K562 (cell line): ENCODE data around the gene LAMA5. TPM values are rescaled to one million over a fixed set of nuclear protein-coding genes. Genes with fewer than 3 reads are reported as not detected.

Source experiments
- CBX1 ChIP-seq: sonication (generic); IDR thresholded peaks from 2 replicates; pipeline ENCODE4 v1.6.1; 2016; ENCODE audit warnings: antibody characterized with exemption, low read depth, mild to moderate bottlenecking
- CHD4 ChIP-seq: fragments of 200-600 bp; sonication (generic); IDR thresholded peaks from 3 replicates; pipeline ENCODE4 v1.6.1; 2012; ENCODE audit warnings: low read depth, mild to moderate bottlenecking, mixed read lengths, low read length, inconsistent platforms; ENCODE audit not compliant: insufficient read depth, insufficient replicate concordance, poor library complexity, severe bottlenecking
- FOXJ2 ChIP-seq: fragments of 200-800 bp; sonication (Bioruptor generic); IDR thresholded peaks from 2 replicates; pipeline ENCODE4 v1.6.1; 2016; ENCODE audit warnings: missing genetic modification characterization, missing compliant biosample characterization
- GATAD2B ChIP-seq: fragments of 450-650 bp; IDR thresholded peaks from 2 replicates; pipeline ENCODE4 v1.6.1; 2017; ENCODE audit warnings: mild to moderate bottlenecking, borderline replicate concordance
- MCM7 ChIP-seq, 2 experiments: fragments of 450-650 bp; IDR thresholded peaks; 2 replicates each; pipeline ENCODE4 v1.6.1; 2016 to 2018
- POU5F1 ChIP-seq: fragments of 150-350 bp; IDR thresholded peaks from 2 replicates; pipeline ENCODE4 v1.6.1; 2014; ENCODE audit warnings: borderline replicate concordance, low read length, low read depth, mild to moderate bottlenecking; ENCODE audit not compliant: partially characterized antibody
- RCOR1 ChIP-seq, 2 experiments: IDR thresholded peaks; 2 replicates each; pipeline ENCODE4 v1.6.1; 2012; ENCODE audit warnings: low read depth in 2 of 2, low read length in 2 of 2, borderline replicate concordance in 1 of 2, improper control_type of control experiment in 1 of 2
- SIN3B ChIP-seq: fragments of 450-650 bp; IDR thresholded peaks from 2 replicates; pipeline ENCODE4 v1.6.1; 2017; ENCODE audit warnings: low read depth, mild to moderate bottlenecking, moderate library complexity
- SIX5 ChIP-seq, 2 experiments: IDR thresholded peaks; 2 replicates each; pipeline ENCODE4 v1.6.1; 2011; ENCODE audit warnings: low read length in 2 of 2, borderline replicate concordance in 1 of 2, low read depth in 1 of 2, mild to moderate bottlenecking in 1 of 2, moderate library complexity in 1 of 2; ENCODE audit not compliant: insufficient read depth in 1 of 2
- SLC30A9 ChIP-seq: fragments of 250-450 bp; sonication (Bioruptor Pico); IDR thresholded peaks from 2 replicates; pipeline ENCODE4 v1.8.0; 2022; ENCODE audit warnings: mild to moderate bottlenecking, moderate library complexity
- polyA plus RNA-seq, 8 experiments: library from polyadenylated mRNA; depleted of rRNA in 4 of 8; stranded (reverse) in 5 of 8; unstranded in 3 of 8; fragments of >200 nt; fragmentation: Nextera tagmentation in 2 of 8; fragmentation: Illumina TruSeq in 1 of 8; extraction: Ambion mirVana in 2 of 8; extraction: Trizol in 1 of 8; gene quantifications; 2 replicates each; pipeline versions ENCODE4 v1.2.1 to v1.2.3, GENCODE V29; 2011 to 2014; ENCODE audit warnings: inconsistent platforms in 1 of 8, missing spikeins in 1 of 8
- total RNA-seq, 7 experiments: library from RNA; depleted of rRNA in 6 of 7; stranded (reverse); fragments of >200 nt in 6 of 7; fragmentation: Illumina TruSeq in 2 of 7; extraction: Trizol in 2 of 7; gene quantifications; 2 replicates each; pipeline versions ENCODE4 v1.2.1 to v1.2.3, GENCODE V29; 2011 to 2021; ENCODE audit warnings: low replicate concordance in 1 of 7
- TF ChIP-seq, protein P1 (sequence below): fragments of 450-650 bp; IDR thresholded peaks from 2 replicates; pipeline ENCODE4 v1.6.1; 2016; ENCODE audit warnings: missing biosample characterization, missing genetic modification characterization
- TF ChIP-seq, protein P2 (sequence below): fragments of 450-650 bp; IDR thresholded peaks from 2 replicates; pipeline ENCODE4 v1.6.1; 2016; ENCODE audit warnings: mild to moderate bottlenecking
- TF ChIP-seq, protein P3 (sequence below): fragments of 250-450 bp; sonication (Bioruptor Pico); IDR thresholded peaks from 2 replicates; pipeline ENCODE4 v1.4.0; 2020; ENCODE audit warnings: mild to moderate bottlenecking, moderate library complexity, borderline replicate concordance
- TF ChIP-seq, protein P4 (sequence below): fragments of 450-650 bp; conservative IDR thresholded peaks from 2 replicates; pipeline ENCODE4 v1.6.1; 2016; ENCODE audit warnings: missing genetic modification characterization, low read depth, mild to moderate bottlenecking, control low read depth, missing compliant biosample characterization
- TF ChIP-seq, protein P5 (sequence below): IDR thresholded peaks from 2 replicates; pipeline ENCODE4 v1.6.1; 2011; ENCODE audit warnings: borderline replicate concordance, low read depth, mild to moderate bottlenecking, moderate library complexity, low read length; ENCODE audit not compliant: insufficient read depth, poor library complexity, severe bottlenecking

LAMA5 gene
- total and polyA plus RNA-seq, 9 of the 15 experiments (the other 6 are each of a cell fraction or from before 2014, with no cell fraction given) = 0.31 to 101 (median 7.8) TPM

DNA sequence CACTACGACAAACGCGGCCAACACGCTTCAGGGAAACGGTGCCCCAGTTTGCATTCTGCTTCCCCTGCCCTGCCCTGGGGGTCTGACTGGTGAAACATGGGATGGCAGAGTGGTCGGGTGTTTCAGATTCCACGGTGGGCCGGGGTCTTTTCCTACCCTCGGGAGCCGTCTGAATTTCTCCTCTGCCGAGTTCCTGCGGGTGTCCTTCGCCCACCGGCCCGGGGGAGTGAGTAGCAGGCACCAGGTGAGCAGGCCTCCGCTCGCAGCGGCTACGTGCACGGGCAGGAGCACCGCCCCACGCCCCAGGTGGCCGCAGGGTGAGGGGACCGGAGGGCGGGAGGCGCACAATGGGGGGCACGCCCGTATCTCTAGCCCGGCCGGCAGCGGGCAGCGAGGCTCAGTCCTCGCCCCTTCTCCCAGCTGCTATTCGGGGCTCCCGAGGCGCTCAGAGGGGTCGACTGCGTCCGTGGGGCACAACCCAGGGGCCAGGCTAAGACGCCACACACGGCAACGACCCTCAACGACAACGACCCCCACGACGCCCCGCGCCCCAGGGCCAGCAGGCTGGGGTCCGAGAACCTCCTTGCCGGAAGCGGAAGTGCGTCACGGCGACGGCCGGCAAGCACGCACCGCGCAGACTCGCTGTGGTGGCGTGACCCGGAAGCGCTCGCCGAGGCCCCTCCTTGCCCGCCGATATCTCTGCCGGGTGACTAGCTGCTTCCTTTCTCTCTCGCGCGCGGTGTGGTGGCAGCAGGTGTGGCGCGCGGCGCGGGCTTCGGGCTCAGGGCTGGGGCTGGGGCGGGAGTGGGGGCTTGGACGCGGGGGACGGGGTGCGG lies 19.5 kb upstream of the LAMA5 start, which contains the start of gene RPS21 (continued):
- TF ChIP-seq, protein P1, sequence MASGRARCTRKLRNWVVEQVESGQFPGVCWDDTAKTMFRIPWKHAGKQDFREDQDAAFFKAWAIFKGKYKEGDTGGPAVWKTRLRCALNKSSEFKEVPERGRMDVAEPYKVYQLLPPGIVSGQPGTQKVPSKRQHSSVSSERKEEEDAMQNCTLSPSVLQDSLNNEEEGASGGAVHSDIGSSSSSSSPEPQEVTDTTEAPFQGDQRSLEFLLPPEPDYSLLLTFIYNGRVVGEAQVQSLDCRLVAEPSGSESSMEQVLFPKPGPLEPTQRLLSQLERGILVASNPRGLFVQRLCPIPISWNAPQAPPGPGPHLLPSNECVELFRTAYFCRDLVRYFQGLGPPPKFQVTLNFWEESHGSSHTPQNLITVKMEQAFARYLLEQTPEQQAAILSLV (tag) = no peak
- TF ChIP-seq CBX1 (peak; percentile 82; the same call in 1 of the 2 replicates), RCOR1 (IDR thresholded peaks at IDR 0.05; ENCODE audit: borderline replicate concordance in 1 of 2, low read depth in 2 of 2, low read length in 2 of 2) (no peak), SLC30A9 (CRISPR knock-in tag) (no peak), CHD4 (no peak), MCM7 (IDR thresholded peaks at IDR 0.05) (no peak), GATAD2B (no peak; the same call in 1 of the 2 replicates), SIN3B (peak; percentile 82; the same call in 1 of the 2 replicates), FOXJ2 (tag) (no peak), POU5F1 (no peak), SIX5 (IDR thresholded peaks at IDR 0.05; ENCODE audit: borderline replicate concordance in 1 of 2, insufficient read depth in 1 of 2, low read depth in 1 of 2, low read length in 2 of 2) (peak in 1 of 2 experiments; percentile 32; a peak in 1 of 4 replicates)
- TF ChIP-seq, protein P2, sequence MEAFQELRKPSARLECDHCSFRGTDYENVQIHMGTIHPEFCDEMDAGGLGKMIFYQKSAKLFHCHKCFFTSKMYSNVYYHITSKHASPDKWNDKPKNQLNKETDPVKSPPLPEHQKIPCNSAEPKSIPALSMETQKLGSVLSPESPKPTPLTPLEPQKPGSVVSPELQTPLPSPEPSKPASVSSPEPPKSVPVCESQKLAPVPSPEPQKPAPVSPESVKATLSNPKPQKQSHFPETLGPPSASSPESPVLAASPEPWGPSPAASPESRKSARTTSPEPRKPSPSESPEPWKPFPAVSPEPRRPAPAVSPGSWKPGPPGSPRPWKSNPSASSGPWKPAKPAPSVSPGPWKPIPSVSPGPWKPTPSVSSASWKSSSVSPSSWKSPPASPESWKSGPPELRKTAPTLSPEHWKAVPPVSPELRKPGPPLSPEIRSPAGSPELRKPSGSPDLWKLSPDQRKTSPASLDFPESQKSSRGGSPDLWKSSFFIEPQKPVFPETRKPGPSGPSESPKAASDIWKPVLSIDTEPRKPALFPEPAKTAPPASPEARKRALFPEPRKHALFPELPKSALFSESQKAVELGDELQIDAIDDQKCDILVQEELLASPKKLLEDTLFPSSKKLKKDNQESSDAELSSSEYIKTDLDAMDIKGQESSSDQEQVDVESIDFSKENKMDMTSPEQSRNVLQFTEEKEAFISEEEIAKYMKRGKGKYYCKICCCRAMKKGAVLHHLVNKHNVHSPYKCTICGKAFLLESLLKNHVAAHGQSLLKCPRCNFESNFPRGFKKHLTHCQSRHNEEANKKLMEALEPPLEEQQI = no peak
- TF ChIP-seq, protein P3, sequence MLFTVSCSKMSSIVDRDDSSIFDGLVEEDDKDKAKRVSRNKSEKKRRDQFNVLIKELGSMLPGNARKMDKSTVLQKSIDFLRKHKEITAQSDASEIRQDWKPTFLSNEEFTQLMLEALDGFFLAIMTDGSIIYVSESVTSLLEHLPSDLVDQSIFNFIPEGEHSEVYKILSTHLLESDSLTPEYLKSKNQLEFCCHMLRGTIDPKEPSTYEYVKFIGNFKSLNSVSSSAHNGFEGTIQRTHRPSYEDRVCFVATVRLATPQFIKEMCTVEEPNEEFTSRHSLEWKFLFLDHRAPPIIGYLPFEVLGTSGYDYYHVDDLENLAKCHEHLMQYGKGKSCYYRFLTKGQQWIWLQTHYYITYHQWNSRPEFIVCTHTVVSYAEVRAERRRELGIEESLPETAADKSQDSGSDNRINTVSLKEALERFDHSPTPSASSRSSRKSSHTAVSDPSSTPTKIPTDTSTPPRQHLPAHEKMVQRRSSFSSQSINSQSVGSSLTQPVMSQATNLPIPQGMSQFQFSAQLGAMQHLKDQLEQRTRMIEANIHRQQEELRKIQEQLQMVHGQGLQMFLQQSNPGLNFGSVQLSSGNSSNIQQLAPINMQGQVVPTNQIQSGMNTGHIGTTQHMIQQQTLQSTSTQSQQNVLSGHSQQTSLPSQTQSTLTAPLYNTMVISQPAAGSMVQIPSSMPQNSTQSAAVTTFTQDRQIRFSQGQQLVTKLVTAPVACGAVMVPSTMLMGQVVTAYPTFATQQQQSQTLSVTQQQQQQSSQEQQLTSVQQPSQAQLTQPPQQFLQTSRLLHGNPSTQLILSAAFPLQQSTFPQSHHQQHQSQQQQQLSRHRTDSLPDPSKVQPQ = no peak
- TF ChIP-seq, protein P4, sequence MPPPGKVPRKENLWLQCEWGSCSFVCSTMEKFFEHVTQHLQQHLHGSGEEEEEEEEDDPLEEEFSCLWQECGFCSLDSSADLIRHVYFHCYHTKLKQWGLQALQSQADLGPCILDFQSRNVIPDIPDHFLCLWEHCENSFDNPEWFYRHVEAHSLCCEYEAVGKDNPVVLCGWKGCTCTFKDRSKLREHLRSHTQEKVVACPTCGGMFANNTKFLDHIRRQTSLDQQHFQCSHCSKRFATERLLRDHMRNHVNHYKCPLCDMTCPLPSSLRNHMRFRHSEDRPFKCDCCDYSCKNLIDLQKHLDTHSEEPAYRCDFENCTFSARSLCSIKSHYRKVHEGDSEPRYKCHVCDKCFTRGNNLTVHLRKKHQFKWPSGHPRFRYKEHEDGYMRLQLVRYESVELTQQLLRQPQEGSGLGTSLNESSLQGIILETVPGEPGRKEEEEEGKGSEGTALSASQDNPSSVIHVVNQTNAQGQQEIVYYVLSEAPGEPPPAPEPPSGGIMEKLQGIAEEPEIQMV (tag) = no peak
- TF ChIP-seq, protein P5, sequence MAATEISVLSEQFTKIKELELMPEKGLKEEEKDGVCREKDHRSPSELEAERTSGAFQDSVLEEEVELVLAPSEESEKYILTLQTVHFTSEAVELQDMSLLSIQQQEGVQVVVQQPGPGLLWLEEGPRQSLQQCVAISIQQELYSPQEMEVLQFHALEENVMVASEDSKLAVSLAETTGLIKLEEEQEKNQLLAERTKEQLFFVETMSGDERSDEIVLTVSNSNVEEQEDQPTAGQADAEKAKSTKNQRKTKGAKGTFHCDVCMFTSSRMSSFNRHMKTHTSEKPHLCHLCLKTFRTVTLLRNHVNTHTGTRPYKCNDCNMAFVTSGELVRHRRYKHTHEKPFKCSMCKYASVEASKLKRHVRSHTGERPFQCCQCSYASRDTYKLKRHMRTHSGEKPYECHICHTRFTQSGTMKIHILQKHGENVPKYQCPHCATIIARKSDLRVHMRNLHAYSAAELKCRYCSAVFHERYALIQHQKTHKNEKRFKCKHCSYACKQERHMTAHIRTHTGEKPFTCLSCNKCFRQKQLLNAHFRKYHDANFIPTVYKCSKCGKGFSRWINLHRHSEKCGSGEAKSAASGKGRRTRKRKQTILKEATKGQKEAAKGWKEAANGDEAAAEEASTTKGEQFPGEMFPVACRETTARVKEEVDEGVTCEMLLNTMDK = no peak
